Tibial nerve (tissue), 3 donors: ENCODE results near the gene RBMS3.

Experiments used
- POLR2A ChIP-seq, 2 donors: fragments of 450-650 bp; IDR thresholded peaks; one replicate each; pipeline ENCODE4 v1.6.1; 2017; ENCODE audit warnings: antibody characterized with exemption in 2 of 2, mild to moderate bottlenecking in 2 of 2, moderate library complexity in 2 of 2
- TF ChIP-seq, protein P1 (sequence below), 5 experiments: fragments of 200-600 bp in 3 of 5; fragments of 450-650 bp in 2 of 5; sonication (generic) in 3 of 5; IDR thresholded peaks; one replicate each; pipeline ENCODE4 v1.5.1; 2016 to 2019; ENCODE audit warnings: antibody characterized with exemption in 5 of 5, mild to moderate bottlenecking in 3 of 5, moderate library complexity in 2 of 5

DNA sequence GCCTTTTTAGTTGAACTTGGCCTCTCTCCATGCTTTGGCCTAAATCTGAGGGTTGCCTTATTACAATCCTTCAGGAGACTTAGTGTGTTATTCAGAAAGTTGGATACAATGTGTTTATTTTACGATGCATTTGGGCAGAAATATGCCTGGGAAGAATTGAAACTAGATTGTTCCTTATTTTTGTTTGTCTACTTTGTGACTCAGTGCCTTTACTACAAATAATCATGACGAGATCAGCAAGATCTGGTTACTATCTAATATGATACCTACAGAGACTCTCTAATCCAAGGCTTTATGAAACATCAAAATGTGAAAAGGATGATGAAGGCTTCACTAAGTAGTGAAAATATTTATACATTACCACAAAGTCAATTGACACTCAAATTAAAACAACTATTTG is 82.2 kb downstream of the RBMS3 start:
- TF ChIP-seq, protein P1, sequence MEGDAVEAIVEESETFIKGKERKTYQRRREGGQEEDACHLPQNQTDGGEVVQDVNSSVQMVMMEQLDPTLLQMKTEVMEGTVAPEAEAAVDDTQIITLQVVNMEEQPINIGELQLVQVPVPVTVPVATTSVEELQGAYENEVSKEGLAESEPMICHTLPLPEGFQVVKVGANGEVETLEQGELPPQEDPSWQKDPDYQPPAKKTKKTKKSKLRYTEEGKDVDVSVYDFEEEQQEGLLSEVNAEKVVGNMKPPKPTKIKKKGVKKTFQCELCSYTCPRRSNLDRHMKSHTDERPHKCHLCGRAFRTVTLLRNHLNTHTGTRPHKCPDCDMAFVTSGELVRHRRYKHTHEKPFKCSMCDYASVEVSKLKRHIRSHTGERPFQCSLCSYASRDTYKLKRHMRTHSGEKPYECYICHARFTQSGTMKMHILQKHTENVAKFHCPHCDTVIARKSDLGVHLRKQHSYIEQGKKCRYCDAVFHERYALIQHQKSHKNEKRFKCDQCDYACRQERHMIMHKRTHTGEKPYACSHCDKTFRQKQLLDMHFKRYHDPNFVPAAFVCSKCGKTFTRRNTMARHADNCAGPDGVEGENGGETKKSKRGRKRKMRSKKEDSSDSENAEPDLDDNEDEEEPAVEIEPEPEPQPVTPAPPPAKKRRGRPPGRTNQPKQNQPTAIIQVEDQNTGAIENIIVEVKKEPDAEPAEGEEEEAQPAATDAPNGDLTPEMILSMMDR (IDR thresholded peaks at IDR 0.05), result no peak
- no peak for TF ChIP-seq POLR2A (IDR thresholded peaks at IDR 0.05)
